ENCODE data around the gene DACH1.

Gene DACH1

DNA sequence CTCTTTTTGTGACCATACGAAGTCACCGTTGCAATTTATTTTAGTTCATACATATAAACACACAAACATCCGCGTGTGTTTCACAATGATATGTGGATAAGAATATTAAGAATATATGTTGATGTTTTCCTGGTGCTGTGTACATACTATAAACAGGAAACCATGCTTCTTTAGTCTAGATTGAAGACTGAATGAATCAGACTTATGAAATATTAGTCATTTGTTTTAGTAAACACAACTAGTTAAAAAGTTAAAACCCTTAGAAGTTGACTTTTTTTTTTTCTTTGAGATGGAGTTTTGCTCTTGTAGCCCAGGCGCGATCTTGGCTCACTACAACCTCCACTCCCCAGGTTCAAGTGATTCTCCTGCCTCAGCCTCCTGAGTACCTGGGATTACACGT lies 257.7 kb downstream of the DACH1 start:
- DNase-seq = no peak
- Mint-ChIP-seq H3K36me3 (ENCODE audit: low read depth) (no peaks in the 10 kb centered on the region), H3K27me3 (no peaks in the 10 kb centered on the region), H3K4me1 (ENCODE audit: low read depth) (peaks cover 3% of the 10 kb centered on the region), H3K27ac (no peak overlapping the region), H3K9me3 (no peaks in the 10 kb centered on the region), H3K4me3 (no peak overlapping the region)

DNA sequence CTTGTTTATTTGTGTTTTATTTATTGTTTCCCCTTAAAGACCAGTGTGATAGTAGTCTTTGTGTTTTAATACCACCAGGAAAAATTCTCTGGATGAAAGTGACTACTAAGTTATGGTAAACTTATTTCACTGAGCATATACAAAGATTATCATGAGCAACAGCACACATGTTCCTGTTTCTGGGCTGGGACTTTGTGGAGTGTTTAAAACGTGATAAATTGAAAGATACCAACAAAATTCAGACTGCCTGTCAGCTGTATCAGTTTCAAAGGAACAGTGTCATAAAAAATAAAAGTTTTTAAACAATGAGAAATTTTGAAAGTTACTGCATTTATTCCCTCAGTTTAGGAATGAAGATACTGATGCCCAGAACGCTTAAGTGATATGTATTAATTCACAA lies 259.4 kb downstream of the DACH1 start:
- no peak for DNase-seq
- Mint-ChIP-seq H3K9me3 (no peaks in the 10 kb centered on the region), H3K4me3 (no peak overlapping the region), H3K36me3 (ENCODE audit: low read depth) (no peaks in the 10 kb centered on the region), H3K27ac (no peak overlapping the region), H3K27me3 (no peaks in the 10 kb centered on the region), H3K4me1 (ENCODE audit: low read depth) (peaks cover 3% of the 10 kb centered on the region)

DNA sequence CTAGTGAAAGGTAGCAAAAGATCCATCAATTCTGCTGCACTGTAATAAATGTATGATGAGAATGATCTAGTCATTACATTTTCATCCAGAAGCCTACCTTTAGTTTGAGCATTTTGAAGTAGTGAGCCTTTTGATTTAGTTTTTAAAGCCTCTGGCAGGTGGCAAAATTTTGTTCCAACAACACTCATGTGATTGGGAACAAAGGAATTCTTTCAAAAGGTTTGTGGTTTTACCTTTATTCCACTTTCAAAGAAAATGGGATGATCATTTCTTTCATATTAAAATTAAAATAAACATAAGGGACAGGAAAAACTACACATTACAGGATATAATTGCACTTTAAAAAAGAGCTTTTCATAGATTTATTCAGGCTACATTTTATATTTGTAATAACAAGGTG lies 260.2 kb downstream of the DACH1 start:
- H3K4me3 Mint-ChIP-seq = no peak overlapping the region
- H3K27me3 Mint-ChIP-seq = no peaks in the 10 kb centered on the region
- no peak for DNase-seq
- no peak overlapping the region for H3K27ac Mint-ChIP-seq
- H3K36me3 Mint-ChIP-seq (ENCODE audit: low read depth) = no peaks in the 10 kb centered on the region
- H3K4me1 Mint-ChIP-seq (ENCODE audit: low read depth) = peaks cover 3% of the 10 kb centered on the region
- no peaks in the 10 kb centered on the region for H3K9me3 Mint-ChIP-seq

DNA sequence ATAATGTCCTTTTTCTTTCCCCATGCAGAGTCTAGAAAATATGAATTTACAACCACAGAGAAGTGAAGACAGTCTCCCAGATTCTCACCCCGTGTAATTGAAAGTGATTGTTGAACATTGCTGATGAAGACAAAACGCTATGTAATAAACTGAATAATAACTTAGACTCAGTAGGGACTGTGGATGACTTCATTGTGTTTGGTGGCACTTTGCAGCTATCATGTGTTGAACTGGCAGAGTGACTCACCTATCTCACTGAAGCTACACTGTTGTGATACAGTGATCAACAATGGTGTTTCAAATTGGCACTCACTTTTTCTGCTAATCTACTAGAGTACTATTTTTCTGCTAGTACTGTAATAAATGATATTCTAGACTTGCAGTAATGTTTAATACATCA lies 261.3 kb downstream of the DACH1 start:
- DNase-seq = no peak
- no peaks in the 10 kb centered on the region for H3K36me3 Mint-ChIP-seq (ENCODE audit: low read depth)
- no peaks in the 10 kb centered on the region for H3K9me3 Mint-ChIP-seq
- H3K4me3 Mint-ChIP-seq = no peak overlapping the region
- no peak overlapping the region for H3K27ac Mint-ChIP-seq
- H3K4me1 Mint-ChIP-seq (ENCODE audit: low read depth) = peaks cover under 1% of the 10 kb centered on the region
- no peaks in the 10 kb centered on the region for H3K27me3 Mint-ChIP-seq

DNA sequence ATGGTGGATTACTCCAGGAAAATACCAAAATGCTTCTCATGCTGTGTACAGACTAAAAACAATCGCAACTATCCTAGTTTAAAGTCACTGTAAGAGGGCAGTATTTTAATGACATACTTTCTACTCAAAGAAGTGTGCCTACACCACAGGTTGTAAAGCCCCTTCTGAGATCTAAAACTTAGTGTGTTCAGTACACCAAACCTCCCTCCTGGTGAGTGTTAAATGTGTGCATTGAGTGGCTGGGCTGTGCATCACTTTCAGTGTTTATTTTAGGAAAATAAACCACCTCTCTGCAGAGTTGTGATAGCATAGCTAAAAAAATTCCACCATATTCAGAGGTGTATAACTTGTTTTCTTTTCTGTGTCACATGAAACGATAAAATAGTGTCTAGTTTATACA lies 263.7 kb downstream of the DACH1 start:
- H3K4me1 Mint-ChIP-seq (ENCODE audit: low read depth) = no peaks in the 10 kb centered on the region
- DNase-seq = no peak
- H3K27me3 Mint-ChIP-seq = no peaks in the 10 kb centered on the region
- H3K4me3 Mint-ChIP-seq = no peak overlapping the region
- H3K27ac Mint-ChIP-seq = no peak overlapping the region
- no peaks in the 10 kb centered on the region for H3K36me3 Mint-ChIP-seq (ENCODE audit: low read depth)
- no peaks in the 10 kb centered on the region for H3K9me3 Mint-ChIP-seq

DNA sequence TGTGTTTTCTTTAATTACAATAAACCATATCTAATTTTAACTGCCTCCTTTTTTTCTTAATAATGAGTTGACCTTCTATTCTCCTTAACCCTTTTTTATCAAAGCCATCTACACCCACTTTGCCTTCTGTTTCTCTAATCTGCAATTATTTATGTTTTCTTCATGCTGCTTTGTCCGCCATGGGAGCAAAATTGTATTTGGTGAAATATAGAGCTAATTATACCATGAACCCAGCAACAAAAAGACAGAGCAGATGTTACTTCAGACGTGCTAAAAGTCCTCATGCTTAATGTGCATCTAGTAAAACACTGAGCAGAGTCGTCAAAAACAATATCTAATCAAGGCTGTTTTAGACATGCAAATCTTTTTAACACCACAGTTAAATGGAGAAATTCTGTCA lies 264.7 kb downstream of the DACH1 start:
- Mint-ChIP-seq H3K27me3 (no peaks in the 10 kb centered on the region), H3K4me1 (ENCODE audit: low read depth) (no peaks in the 10 kb centered on the region), H3K9me3 (no peaks in the 10 kb centered on the region), H3K36me3 (ENCODE audit: low read depth) (no peaks in the 10 kb centered on the region), H3K27ac (no peak overlapping the region), H3K4me3 (no peak overlapping the region)
- no peak for DNase-seq

DNA sequence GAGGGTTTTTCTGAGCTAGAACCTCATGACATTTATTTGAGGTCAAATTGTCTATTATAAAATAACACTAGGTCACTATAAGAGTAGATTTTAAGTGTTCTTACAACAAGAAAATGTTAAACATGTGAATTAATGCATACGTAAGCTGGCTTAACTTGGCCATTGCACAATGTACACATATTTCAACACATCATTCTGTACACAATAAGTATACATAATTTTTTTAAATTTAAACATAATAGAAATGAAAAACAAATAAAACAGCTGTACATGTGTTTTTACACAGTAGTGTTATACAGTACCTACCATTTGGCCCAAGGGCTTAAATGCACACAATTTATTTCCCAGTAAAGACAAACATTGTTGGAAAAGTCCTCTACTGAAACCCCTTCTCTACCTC lies 269.9 kb downstream of the DACH1 start:
- H3K9me3 Mint-ChIP-seq = no peaks in the 10 kb centered on the region
- no peak overlapping the region for H3K4me3 Mint-ChIP-seq
- H3K27ac Mint-ChIP-seq = no peak overlapping the region
- H3K36me3 Mint-ChIP-seq (ENCODE audit: low read depth) = no peaks in the 10 kb centered on the region
- H3K4me1 Mint-ChIP-seq (ENCODE audit: low read depth) = no peaks in the 10 kb centered on the region
- H3K27me3 Mint-ChIP-seq = no peaks in the 10 kb centered on the region
- DNase-seq = no peak

DNA sequence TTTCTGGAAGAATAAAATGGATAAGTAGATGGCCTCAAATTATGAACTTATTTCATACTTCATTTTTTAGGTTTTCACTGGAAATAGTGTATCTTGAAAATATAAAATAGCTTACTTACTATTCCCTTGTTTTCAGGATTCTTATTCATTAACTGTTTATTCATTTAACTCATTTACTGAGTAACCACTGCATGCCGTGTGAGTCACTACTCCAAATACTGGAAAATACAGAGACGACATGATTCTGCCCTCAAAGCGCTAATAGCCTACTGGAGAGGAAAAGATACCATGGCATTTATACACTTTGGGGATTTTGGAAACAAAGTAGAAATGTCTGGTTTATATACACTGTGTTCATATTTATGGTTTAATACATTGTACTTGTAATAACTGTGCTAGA lies 270.9 kb downstream of the DACH1 start:
- H3K4me3 Mint-ChIP-seq = no peak overlapping the region
- DNase-seq = no peak
- H3K4me1 Mint-ChIP-seq (ENCODE audit: low read depth) = no peaks in the 10 kb centered on the region
- H3K27ac Mint-ChIP-seq = no peak overlapping the region
- no peaks in the 10 kb centered on the region for H3K27me3 Mint-ChIP-seq
- no peaks in the 10 kb centered on the region for H3K9me3 Mint-ChIP-seq
- H3K36me3 Mint-ChIP-seq (ENCODE audit: low read depth) = no peaks in the 10 kb centered on the region

DNA sequence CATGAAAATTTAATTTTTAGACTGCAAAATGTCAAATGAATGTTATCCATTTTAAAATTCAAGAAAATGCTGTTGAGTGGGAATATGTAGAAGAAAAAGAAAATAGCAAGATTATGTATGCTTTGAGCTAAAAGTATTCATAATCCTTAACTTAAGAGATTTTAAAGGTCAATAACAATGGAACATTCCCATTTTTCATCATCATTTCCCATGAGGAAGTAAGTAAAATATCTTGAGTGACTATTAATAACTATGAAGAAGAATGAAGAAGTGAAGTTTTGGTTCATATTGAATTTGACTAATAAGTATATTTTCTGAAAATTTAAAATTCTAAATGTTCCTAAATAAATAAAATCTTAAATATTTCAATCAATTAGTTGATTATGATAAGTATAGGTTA lies 273.4 kb downstream of the DACH1 start:
- H3K27me3 Mint-ChIP-seq = no peaks in the 10 kb centered on the region
- H3K4me3 Mint-ChIP-seq = no peak overlapping the region
- H3K4me1 Mint-ChIP-seq (ENCODE audit: low read depth) = no peaks in the 10 kb centered on the region
- H3K9me3 Mint-ChIP-seq = peaks cover 2% of the 10 kb centered on the region
- DNase-seq = no peak
- no peak overlapping the region for H3K27ac Mint-ChIP-seq
- H3K36me3 Mint-ChIP-seq (ENCODE audit: low read depth) = no peaks in the 10 kb centered on the region

DNA sequence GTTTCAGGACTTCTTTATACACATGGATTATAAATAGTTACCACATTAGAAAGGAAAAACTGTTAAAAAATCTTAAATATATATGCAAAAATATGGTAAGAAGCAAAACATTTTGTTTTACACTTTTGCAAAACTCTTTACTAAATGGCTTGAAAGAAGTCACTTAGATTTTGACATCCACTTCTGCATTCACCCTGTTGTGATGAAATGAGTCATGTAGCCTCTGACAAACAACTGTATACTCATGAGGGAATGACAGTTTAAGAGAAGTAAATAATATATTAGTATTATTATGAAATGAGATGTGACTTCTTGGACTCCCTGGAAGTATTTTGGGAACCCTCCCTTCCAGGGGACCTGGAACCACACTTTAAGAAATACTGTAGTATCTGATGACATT lies 275.6 kb downstream of the DACH1 start:
- H3K4me3 Mint-ChIP-seq = no peak overlapping the region
- no peaks in the 10 kb centered on the region for H3K36me3 Mint-ChIP-seq (ENCODE audit: low read depth)
- peaks cover 2% of the 10 kb centered on the region for H3K9me3 Mint-ChIP-seq
- no peak for DNase-seq
- no peaks in the 10 kb centered on the region for H3K27me3 Mint-ChIP-seq
- H3K4me1 Mint-ChIP-seq (ENCODE audit: low read depth) = no peaks in the 10 kb centered on the region
- no peak overlapping the region for H3K27ac Mint-ChIP-seq

DNA sequence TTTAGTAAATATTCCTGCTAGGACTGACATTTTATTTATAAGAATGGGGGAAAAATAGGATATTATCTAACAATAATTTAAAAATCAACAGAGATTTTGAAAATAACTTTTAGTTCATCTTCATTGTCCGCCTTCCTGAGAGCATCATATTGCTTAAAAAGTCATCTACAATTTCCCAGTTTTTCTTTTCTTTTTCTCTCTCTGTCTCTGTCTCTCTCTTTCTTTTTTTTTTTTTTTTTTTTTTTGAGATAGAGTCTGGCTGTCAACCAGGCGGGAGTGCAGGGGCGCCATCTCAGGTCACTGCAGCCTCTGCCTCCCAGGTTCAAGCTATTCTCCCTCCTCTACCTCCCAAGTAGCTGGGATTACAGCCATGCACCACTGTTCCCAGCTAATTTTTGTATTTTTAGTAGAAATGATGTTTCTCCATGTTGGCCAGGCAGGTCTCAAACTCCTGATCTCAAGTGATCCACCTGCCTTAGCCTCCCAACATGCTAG lies 276.3 kb downstream of the DACH1 start:
- H3K4me1 Mint-ChIP-seq (ENCODE audit: low read depth) = no peaks in the 10 kb centered on the region
- DNase-seq = no peak
- H3K4me3 Mint-ChIP-seq = no peak overlapping the region
- H3K27ac Mint-ChIP-seq = no peak overlapping the region
- H3K27me3 Mint-ChIP-seq = no peaks in the 10 kb centered on the region
- peaks cover 2% of the 10 kb centered on the region for H3K9me3 Mint-ChIP-seq
- H3K36me3 Mint-ChIP-seq (ENCODE audit: low read depth) = no peaks in the 10 kb centered on the region

DNA sequence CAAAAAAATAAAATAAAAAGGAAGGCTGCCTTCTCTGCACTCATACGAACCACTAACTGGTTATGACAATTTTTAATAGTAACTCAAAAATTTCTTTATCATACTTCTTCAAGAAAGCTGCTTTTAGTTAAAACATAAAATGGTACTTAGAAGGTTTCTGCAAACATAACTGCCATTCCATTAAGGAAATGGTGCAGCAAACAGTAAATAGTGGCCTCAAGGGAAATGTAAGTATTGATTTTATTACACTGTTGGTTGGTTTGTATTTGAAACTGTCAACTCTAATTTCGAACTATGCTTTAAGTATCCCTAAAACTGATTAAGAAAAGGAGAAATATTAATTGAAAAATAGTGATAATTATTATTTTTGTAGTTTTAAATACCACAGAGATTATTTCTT lies 278.0 kb downstream of the DACH1 start:
- peaks cover 2% of the 10 kb centered on the region for H3K9me3 Mint-ChIP-seq
- no peak for DNase-seq
- H3K4me3 Mint-ChIP-seq = no peak overlapping the region
- no peaks in the 10 kb centered on the region for H3K27me3 Mint-ChIP-seq
- no peaks in the 10 kb centered on the region for H3K36me3 Mint-ChIP-seq (ENCODE audit: low read depth)
- no peaks in the 10 kb centered on the region for H3K4me1 Mint-ChIP-seq (ENCODE audit: low read depth)
- H3K27ac Mint-ChIP-seq = no peak overlapping the region

DNA sequence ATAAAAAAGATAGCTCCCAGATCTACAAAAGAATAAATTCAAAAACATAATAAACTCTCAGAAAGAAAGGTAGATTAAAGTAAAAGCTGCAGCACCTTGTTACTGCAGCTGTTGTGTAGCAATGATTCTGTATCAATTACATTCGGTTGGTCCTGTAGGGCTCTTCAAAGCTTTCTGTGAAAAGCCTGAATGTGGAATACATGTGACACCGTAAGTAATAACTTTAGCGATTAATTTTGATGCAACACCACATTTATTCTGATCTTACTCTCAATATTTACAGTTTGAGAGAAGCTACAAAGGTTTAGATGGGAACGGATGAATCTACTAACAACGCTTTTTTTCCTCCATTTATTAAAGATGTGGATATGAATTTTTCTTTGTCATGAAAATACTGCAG lies 279.2 kb downstream of the DACH1 start:
- H3K4me1 Mint-ChIP-seq (ENCODE audit: low read depth) = no peaks in the 10 kb centered on the region
- H3K27me3 Mint-ChIP-seq = no peaks in the 10 kb centered on the region
- H3K27ac Mint-ChIP-seq = no peak overlapping the region
- DNase-seq = no peak
- peaks cover 2% of the 10 kb centered on the region for H3K9me3 Mint-ChIP-seq
- H3K4me3 Mint-ChIP-seq = no peak overlapping the region
- no peaks in the 10 kb centered on the region for H3K36me3 Mint-ChIP-seq (ENCODE audit: low read depth)

DNA sequence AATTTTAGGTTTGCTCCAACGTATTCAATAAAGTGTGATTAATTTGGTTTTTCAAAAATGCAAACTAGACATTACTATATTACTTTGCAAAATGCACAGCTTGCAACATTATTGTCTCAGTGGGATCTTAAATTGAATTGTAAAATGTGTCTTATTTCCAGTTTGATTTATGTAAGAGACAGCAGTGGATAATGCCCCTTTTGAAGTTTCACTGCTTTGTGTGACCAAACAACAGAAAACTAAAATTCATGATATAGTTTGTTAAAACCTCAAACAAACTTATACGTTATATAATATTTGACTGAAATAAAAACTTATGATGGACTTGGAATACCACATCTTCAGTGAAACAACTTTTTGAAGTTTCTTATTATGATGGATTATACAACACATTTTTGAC lies 279.8 kb downstream of the DACH1 start:
- no peaks in the 10 kb centered on the region for H3K36me3 Mint-ChIP-seq (ENCODE audit: low read depth)
- no peak for DNase-seq
- no peaks in the 10 kb centered on the region for H3K4me1 Mint-ChIP-seq (ENCODE audit: low read depth)
- H3K4me3 Mint-ChIP-seq = no peak overlapping the region
- no peaks in the 10 kb centered on the region for H3K27me3 Mint-ChIP-seq
- no peak overlapping the region for H3K27ac Mint-ChIP-seq
- H3K9me3 Mint-ChIP-seq = peaks cover 2% of the 10 kb centered on the region

DNA sequence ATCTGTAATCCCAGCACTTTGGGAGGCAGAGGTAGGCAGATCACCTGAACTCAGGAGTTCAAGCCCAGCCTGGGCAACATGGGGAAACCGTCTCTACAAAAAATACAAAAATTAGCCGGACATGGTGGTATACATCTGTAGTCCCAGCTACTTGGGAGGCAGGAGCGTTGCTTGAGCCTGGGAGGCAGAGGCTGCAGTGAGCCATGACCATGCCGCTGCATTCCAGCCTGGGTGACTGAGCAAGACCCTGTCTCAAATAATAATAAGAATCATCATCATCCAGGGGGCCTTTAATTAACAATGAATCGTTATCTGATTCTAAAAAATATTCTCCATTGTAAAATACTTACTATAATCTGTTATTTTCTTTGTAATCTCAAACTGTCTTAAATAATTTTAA lies 283.4 kb downstream of the DACH1 start:
- no peaks in the 10 kb centered on the region for H3K27me3 Mint-ChIP-seq
- no peak overlapping the region for H3K27ac Mint-ChIP-seq
- no peaks in the 10 kb centered on the region for H3K36me3 Mint-ChIP-seq (ENCODE audit: low read depth)
- H3K9me3 Mint-ChIP-seq = no peaks in the 10 kb centered on the region
- no peak overlapping the region for H3K4me3 Mint-ChIP-seq
- DNase-seq = no peak
- H3K4me1 Mint-ChIP-seq (ENCODE audit: low read depth) = no peaks in the 10 kb centered on the region

DNA sequence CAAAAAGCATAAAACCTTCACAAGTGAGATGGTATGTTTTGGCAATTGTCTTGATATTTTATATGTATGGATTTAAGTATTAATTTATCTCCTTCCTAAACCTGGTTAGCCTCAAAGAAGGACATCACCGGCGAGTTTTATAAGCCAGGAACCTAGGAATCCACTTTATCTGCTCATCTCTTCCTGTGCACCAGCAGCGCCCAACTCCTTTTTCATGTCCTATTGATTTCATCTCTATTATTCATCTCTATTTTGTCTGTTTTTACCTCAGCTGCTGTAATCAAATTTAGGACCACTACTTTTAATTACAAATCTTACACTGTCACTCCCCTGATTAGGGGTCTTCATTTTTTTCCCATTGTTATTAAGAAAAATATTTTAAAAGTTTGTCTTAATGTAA lies 286.4 kb downstream of the DACH1 start:
- H3K36me3 Mint-ChIP-seq (ENCODE audit: low read depth) = no peaks in the 10 kb centered on the region
- H3K4me3 Mint-ChIP-seq = no peak overlapping the region
- DNase-seq = no peak
- H3K27me3 Mint-ChIP-seq = no peaks in the 10 kb centered on the region
- no peaks in the 10 kb centered on the region for H3K9me3 Mint-ChIP-seq
- no peak overlapping the region for H3K27ac Mint-ChIP-seq
- no peaks in the 10 kb centered on the region for H3K4me1 Mint-ChIP-seq (ENCODE audit: low read depth)

All from activated T-cell treated with anti-CD3 and anti-CD28 coated beads, Interleukin-2, amount 50 U/mL, for 24 hours (primary cell).